Measurements from ENCODE around the gene INAFM2. TPM values are rescaled to one million over a fixed set of nuclear protein-coding genes. Genes with fewer than 3 reads are reported as not detected.

INAFM2 gene
- total and polyA plus RNA-seq, 2 experiments from 2014 or later: 18.1 to 32.7 TPM

DNA sequence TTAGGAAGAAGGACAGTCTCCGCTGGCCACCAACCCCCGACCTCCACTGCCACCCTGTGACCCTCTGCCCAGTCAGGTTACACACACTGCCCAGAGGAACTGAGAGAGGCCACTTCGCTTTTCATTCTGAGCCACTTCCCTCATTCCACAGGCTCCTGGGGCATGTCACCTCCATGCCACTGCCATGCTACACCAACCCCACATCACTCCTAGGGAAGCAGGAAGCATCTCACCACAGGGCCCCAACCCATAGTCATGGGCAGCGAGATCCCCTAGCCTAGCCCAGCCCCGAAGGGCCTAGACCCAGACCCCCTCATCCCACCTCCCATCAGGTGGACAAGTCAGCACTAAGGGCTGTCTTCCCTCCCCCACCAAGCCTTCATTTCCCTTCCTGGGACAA, 17.1 kb upstream of the INAFM2 start:
- Histone ChIP-seq H3K79me2 (replicated peaks; ENCODE audit: insufficient read depth) (no peaks in the 10 kb centered on the region), H3K27ac (ENCODE audit: low read depth) (no peak overlapping the region), H3K27me3 (ENCODE audit: insufficient read depth) (peaks cover 3% of the 10 kb centered on the region; the same call in 1 of the 2 replicates), H3K9me2 (ENCODE audit: insufficient read depth) (no peaks in the 10 kb centered on the region), H2AFZ (no peak overlapping the region), H4K20me1 (replicated peaks; ENCODE audit: insufficient read depth) (no peaks in the 10 kb centered on the region), H3K36me3 (ENCODE audit: insufficient read depth) (no peaks in the 10 kb centered on the region), H3K4me1 (ENCODE audit: insufficient read depth) (peaks cover 33% of the 10 kb centered on the region), H3K4me3 (no peak overlapping the region), H3F3A (replicated peaks; ENCODE audit: low read depth) (0 out of 2 replicates have a peak, but pooled peaks cover 5% of the 10 kb centered on the region), H3K4me2 (no peak overlapping the region)
- no peak overlapping the region; the same call in 2 of the 3 replicates for H3K4me3 Mint-ChIP-seq
- no peak overlapping the region for H3K27ac Mint-ChIP-seq
- H3K9me3 Mint-ChIP-seq: no peaks in the 10 kb centered on the region; the same call in 2 of the 3 replicates
- TF ChIP-seq ZNF331 (CRISPR knock-in tag; IDR thresholded peaks at IDR 0.05; ENCODE audit: low read depth): no peak
- H3K27me3 Mint-ChIP-seq (ENCODE audit: insufficient read depth, low read depth, poor library complexity): peaks cover 29% of the 10 kb centered on the region
- H3K4me1 Mint-ChIP-seq: peaks cover 39% of the 10 kb centered on the region
- H3K36me3 Mint-ChIP-seq (ENCODE audit: low read depth): no peaks in the 10 kb centered on the region
- ATAC-seq (no peak), DNase-seq (ENCODE audit: low spot score) (no peak)

DNA sequence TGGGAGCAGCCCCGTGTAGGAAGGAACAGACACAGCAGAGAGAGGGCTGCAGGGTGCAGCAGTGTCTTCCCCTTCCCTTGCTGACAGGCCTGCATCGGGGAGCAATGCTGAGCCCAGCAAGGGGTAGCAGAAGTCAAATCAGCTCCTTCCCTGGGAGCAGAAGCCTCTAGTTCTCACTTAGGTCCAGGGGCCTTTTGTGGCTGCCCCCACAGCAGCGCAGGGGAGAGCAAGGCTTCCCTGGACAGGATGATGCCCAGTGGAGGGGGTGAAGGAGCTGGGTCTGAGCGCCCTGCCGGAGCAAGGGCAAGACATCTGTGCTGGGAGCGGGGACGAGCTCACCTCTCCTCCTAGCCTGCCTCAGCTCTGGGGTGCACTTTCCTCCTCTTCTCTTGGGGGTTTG, 16.6 kb upstream of the INAFM2 start:
- Histone ChIP-seq H3K27me3 (ENCODE audit: insufficient read depth) (peaks cover 3% of the 10 kb centered on the region; the same call in 1 of the 2 replicates), H3K4me2 (peak overlapping the region; percentile 73; the same call in 1 of the 2 replicates), H3K79me2 (replicated peaks; ENCODE audit: insufficient read depth) (no peaks in the 10 kb centered on the region), H3K4me3 (no peak overlapping the region; the same call in 1 of the 2 replicates), H3K27ac (ENCODE audit: low read depth) (no peak overlapping the region), H3K4me1 (ENCODE audit: insufficient read depth) (peaks cover 30% of the 10 kb centered on the region), H3K36me3 (ENCODE audit: insufficient read depth) (no peaks in the 10 kb centered on the region), H3F3A (replicated peaks; ENCODE audit: low read depth) (0 out of 2 replicates have a peak, but pooled peaks cover 5% of the 10 kb centered on the region), H3K9me2 (ENCODE audit: insufficient read depth) (no peaks in the 10 kb centered on the region), H4K20me1 (replicated peaks; ENCODE audit: insufficient read depth) (no peaks in the 10 kb centered on the region), H2AFZ (peak overlapping the region; percentile 66; the same call in 1 of the 2 replicates)
- peak; percentile 14 for ATAC-seq
- Mint-ChIP-seq H3K9me3 (no peaks in the 10 kb centered on the region; the same call in 2 of the 3 replicates), H3K27me3 (ENCODE audit: insufficient read depth, low read depth, poor library complexity) (peaks cover 27% of the 10 kb centered on the region), H3K4me1 (peaks cover 33% of the 10 kb centered on the region), H3K27ac (no peak overlapping the region), H3K4me3 (no peak overlapping the region), H3K36me3 (ENCODE audit: low read depth) (no peaks in the 10 kb centered on the region)
- DNase-seq (ENCODE audit: low spot score): no peak
- TF ChIP-seq ZNF114 (CRISPR knock-in tag; IDR thresholded peaks at IDR 0.05): no peak
- no peak for TF ChIP-seq NANOG (IDR thresholded peaks at IDR 0.05; ENCODE audit: borderline replicate concordance)
- TF ChIP-seq ZNF331 (CRISPR knock-in tag; IDR thresholded peaks at IDR 0.05; ENCODE audit: low read depth): no peak
- TF ChIP-seq JUNB (IDR thresholded peaks at IDR 0.05; ENCODE audit: unreplicated experiment): no peak
- no peak for TF ChIP-seq EZH2phosphoT487 (IDR thresholded peaks at IDR 0.05; ENCODE audit: unreplicated experiment)
- no peak for TF ChIP-seq STAT1 (IDR thresholded peaks at IDR 0.05; ENCODE audit: unreplicated experiment)
- TF ChIP-seq, protein P1, sequence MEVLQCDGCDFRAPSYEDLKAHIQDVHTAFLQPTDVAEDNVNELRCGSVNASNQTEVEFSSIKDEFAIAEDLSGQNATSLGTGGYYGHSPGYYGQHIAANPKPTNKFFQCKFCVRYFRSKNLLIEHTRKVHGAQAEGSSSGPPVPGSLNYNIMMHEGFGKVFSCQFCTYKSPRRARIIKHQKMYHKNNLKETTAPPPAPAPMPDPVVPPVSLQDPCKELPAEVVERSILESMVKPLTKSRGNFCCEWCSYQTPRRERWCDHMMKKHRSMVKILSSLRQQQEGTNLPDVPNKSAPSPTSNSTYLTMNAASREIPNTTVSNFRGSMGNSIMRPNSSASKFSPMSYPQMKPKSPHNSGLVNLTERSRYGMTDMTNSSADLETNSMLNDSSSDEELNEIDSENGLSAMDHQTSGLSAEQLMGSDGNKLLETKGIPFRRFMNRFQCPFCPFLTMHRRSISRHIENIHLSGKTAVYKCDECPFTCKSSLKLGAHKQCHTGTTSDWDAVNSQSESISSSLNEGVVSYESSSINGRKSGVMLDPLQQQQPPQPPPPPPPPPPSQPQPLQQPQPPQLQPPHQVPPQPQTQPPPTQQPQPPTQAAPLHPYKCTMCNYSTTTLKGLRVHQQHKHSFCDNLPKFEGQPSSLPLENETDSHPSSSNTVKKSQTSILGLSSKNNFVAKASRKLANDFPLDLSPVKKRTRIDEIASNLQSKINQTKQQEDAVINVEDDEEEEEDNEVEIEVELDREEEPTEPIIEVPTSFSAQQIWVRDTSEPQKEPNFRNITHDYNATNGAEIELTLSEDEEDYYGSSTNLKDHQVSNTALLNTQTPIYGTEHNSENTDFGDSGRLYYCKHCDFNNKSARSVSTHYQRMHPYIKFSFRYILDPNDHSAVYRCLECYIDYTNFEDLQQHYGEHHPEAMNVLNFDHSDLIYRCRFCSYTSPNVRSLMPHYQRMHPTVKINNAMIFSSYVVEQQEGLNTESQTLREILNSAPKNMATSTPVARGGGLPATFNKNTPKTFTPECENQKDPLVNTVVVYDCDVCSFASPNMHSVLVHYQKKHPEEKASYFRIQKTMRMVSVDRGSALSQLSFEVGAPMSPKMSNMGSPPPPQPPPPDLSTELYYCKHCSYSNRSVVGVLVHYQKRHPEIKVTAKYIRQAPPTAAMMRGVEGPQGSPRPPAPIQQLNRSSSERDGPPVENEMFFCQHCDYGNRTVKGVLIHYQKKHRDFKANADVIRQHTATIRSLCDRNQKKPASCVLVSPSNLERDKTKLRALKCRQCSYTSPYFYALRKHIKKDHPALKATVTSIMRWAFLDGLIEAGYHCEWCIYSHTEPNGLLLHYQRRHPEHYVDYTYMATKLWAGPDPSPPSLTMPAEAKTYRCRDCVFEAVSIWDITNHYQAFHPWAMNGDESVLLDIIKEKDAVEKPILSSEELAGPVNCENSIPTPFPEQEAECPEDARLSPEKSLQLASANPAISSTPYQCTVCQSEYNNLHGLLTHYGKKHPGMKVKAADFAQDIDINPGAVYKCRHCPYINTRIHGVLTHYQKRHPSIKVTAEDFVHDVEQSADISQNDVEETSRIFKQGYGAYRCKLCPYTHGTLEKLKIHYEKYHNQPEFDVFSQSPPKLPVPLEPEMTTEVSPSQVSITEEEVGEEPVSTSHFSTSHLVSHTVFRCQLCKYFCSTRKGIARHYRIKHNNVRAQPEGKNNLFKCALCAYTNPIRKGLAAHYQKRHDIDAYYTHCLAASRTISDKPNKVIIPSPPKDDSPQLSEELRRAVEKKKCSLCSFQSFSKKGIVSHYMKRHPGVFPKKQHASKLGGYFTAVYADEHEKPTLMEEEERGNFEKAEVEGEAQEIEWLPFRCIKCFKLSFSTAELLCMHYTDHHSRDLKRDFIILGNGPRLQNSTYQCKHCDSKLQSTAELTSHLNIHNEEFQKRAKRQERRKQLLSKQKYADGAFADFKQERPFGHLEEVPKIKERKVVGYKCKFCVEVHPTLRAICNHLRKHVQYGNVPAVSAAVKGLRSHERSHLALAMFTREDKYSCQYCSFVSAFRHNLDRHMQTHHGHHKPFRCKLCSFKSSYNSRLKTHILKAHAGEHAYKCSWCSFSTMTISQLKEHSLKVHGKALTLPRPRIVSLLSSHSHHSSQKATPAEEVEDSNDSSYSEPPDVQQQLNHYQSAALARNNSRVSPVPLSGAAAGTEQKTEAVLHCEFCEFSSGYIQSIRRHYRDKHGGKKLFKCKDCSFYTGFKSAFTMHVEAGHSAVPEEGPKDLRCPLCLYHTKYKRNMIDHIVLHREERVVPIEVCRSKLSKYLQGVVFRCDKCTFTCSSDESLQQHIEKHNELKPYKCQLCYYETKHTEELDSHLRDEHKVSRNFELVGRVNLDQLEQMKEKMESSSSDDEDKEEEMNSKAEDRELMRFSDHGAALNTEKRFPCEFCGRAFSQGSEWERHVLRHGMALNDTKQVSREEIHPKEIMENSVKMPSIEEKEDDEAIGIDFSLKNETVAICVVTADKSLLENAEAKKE (CRISPR knock-in tag; IDR thresholded peaks at IDR 0.05): no peak
- TF ChIP-seq, protein P2, sequence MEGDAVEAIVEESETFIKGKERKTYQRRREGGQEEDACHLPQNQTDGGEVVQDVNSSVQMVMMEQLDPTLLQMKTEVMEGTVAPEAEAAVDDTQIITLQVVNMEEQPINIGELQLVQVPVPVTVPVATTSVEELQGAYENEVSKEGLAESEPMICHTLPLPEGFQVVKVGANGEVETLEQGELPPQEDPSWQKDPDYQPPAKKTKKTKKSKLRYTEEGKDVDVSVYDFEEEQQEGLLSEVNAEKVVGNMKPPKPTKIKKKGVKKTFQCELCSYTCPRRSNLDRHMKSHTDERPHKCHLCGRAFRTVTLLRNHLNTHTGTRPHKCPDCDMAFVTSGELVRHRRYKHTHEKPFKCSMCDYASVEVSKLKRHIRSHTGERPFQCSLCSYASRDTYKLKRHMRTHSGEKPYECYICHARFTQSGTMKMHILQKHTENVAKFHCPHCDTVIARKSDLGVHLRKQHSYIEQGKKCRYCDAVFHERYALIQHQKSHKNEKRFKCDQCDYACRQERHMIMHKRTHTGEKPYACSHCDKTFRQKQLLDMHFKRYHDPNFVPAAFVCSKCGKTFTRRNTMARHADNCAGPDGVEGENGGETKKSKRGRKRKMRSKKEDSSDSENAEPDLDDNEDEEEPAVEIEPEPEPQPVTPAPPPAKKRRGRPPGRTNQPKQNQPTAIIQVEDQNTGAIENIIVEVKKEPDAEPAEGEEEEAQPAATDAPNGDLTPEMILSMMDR (conservative IDR thresholded peaks at IDR 0.05; ENCODE audit: low read depth in 2 of 2): no peak
- TF ChIP-seq POLR2AphosphoS5 (IDR thresholded peaks at IDR 0.05; ENCODE audit: low read depth): no peak
- no peak for TF ChIP-seq ETS1 (IDR thresholded peaks at IDR 0.05)
- TF ChIP-seq EZH2 (IDR thresholded peaks at IDR 0.05; ENCODE audit: low read depth, unreplicated experiment): no peak
- TF ChIP-seq CREB1 (CRISPR knock-in tag; IDR thresholded peaks at IDR 0.05; ENCODE audit: low read depth): no peak

Measured in GM23338 (cell line).